Brain microvascular endothelial cell (primary cell): Measurements from ENCODE around the gene SH2B2.

Experiments used
- DNase-seq: peaks from one replicate; pipeline ENCODE4 v3.0.0-alpha.2; 2020
- H3K27ac ChIP-seq: fragments of 250-450 bp; sonication (Bioruptor Pico); 2 replicates; pipeline ENCODE4 v1.5.1; 2020; ENCODE audit warnings: mild to moderate bottlenecking, moderate library complexity
- H3K27me3 ChIP-seq: fragments of 250-450 bp; sonication (Bioruptor Pico); replicated peaks from 2 replicates; pipeline ENCODE4 v1.5.1; 2020; ENCODE audit warnings: mild to moderate bottlenecking
- H3K36me3 ChIP-seq: fragments of 250-450 bp; sonication (Bioruptor Pico); replicated peaks from 2 replicates; pipeline ENCODE4 v1.5.1; 2020; ENCODE audit warnings: mild to moderate bottlenecking
- H3K4me3 ChIP-seq: 2 replicates; pipeline ENCODE4 v1.5.1; 2011; ENCODE audit warnings: low read depth, mild to moderate bottlenecking, control low read depth, low read length, moderate library complexity
- CTCF ChIP-seq: IDR thresholded peaks from 2 replicates; pipeline ENCODE4 v1.5.1; 2011; ENCODE audit warnings: low read depth, mild to moderate bottlenecking, moderate library complexity, low read length, control low read depth, inconsistent platforms; ENCODE audit errors: missing control alignments
- in situ Hi-C: cut with HindIII; loops from 2 replicates; pipeline ENCODE4 v1.10.0; 2017; ENCODE audit warnings: low sequenced_read_pairs, low pct_ligation_motif_present

SH2B2 gene

GRCh38 chr7:102286237-102287110 is at the start of gene SH2B2:
Gene SH2B2, plus strand, starts transcription at chr7:102286868. Its CDS starts 13,683 bp downstream, at chr7:102300551.
- in situ Hi-C loops = loop anchor here (10.0 kb wide), 1 partner anchor 108 kb away; the partner anchor contains the start of gene PRKRIP1

GRCh38 chr7:102239206-102239820 is 47.4 kb upstream of the SH2B2 start:
- no peak for TF ChIP-seq CTCF
- no peak for DNase-seq
- in situ Hi-C loops = no loop called here
- no peak overlapping the region for H3K27ac ChIP-seq
- no peak overlapping the region for H3K4me3 ChIP-seq
- no peaks in the 10 kb centered on the region for H3K36me3 ChIP-seq
- H3K27me3 ChIP-seq = no peaks in the 10 kb centered on the region

More at GRCh38 chr7:102286237-102287110, at the start of gene SH2B2:
- no peak for TF ChIP-seq CTCF
- Histone ChIP-seq H3K4me3 (peak within 1 kb of the TSS; percentile 59), H3K27me3 (no peaks in the 10 kb centered on the region), H3K27ac (no peak within 1 kb of the TSS), H3K36me3 (no peaks in the 10 kb centered on the region)
- peak; percentile 27 for DNase-seq

GRCh38 chr7:102241431-102241830 is 45.2 kb upstream of the SH2B2 start:
- in situ Hi-C loops = no loop called here
- no peak for DNase-seq
- no peak overlapping the region for H3K27ac ChIP-seq
- H3K27me3 ChIP-seq = no peaks in the 10 kb centered on the region
- H3K36me3 ChIP-seq = no peaks in the 10 kb centered on the region
- no peak overlapping the region for H3K4me3 ChIP-seq
- no peak for TF ChIP-seq CTCF

GRCh38 chr7:102244601-102245000 is 42.1 kb upstream of the SH2B2 start:
- Histone ChIP-seq H3K27me3 (no peaks in the 10 kb centered on the region), H3K36me3 (no peaks in the 10 kb centered on the region), H3K4me3 (no peak overlapping the region), H3K27ac (no peak overlapping the region)
- DNase-seq = no peak
- no peak for TF ChIP-seq CTCF
- in situ Hi-C loops = no loop called here

- TF ChIP-seq CTCF = no peak
- no peak overlapping the region for H3K4me3 ChIP-seq
- H3K27ac ChIP-seq = no peak overlapping the region
- no peak for DNase-seq
- in situ Hi-C loops = no loop called here
- H3K27me3 ChIP-seq = no peaks in the 10 kb centered on the region
- no peaks in the 10 kb centered on the region for H3K36me3 ChIP-seq
Measured at GRCh38 chr7:102248081-102248455, 38.6 kb upstream of the SH2B2 start.
